K562 (cell line): ENCODE data around the gene HIVEP1. TPM values are rescaled to one million over a fixed set of nuclear protein-coding genes. Genes with fewer than 3 reads are reported as not detected.

Source experiments
- CHCHD3 ChIP-seq: fragments of 250-450 bp; sonication (Bioruptor Pico); IDR thresholded peaks from 2 replicates; pipeline ENCODE4 v2.1.2; 2022; ENCODE audit warnings: mild to moderate bottlenecking
- CHD7 ChIP-seq: fragments of 200-600 bp; sonication (generic); IDR thresholded peaks from one replicate; pipeline ENCODE4 v1.6.1; 2012; ENCODE audit warnings: mild to moderate bottlenecking, low read depth, low read length, inconsistent platforms
- COPS2 ChIP-seq: fragments of 450-650 bp; conservative IDR thresholded peaks from 2 replicates; pipeline ENCODE4 v1.6.1; 2016; ENCODE audit warnings: mild to moderate bottlenecking, moderate library complexity
- CREB1 ChIP-seq, 2 experiments: sonication (generic) in 1 of 2; formaldehyde crosslinking in 1 of 2; IDR thresholded peaks; 2 replicates each; pipeline versions ENCODE4 v1.6.1 to v1.8.0; 2012 to 2022; ENCODE audit warnings: inconsistent platforms in 1 of 2, mild to moderate bottlenecking in 1 of 2, missing genetic modification reagents in 1 of 2, moderate library complexity in 1 of 2
- MED1 ChIP-seq: sonication (generic); formaldehyde crosslinking; IDR thresholded peaks from 2 replicates; pipeline ENCODE4 v1.8.1; 2023; ENCODE audit warnings: missing genetic modification reagents, borderline replicate concordance
- MEIS2 ChIP-seq: fragments of 450-650 bp; IDR thresholded peaks from 2 replicates; pipeline ENCODE4 v1.6.1; 2014; ENCODE audit warnings: mild to moderate bottlenecking; ENCODE audit not compliant: partially characterized antibody
- PHF8 ChIP-seq: fragments of 200-600 bp; sonication (generic); IDR thresholded peaks from 2 replicates; pipeline ENCODE4 v1.6.1; 2012; ENCODE audit warnings: mixed run types, mild to moderate bottlenecking, inconsistent platforms, low read length, moderate library complexity, borderline replicate concordance
- POLR2A ChIP-seq: fragments of 450-650 bp; conservative IDR thresholded peaks from 2 replicates; pipeline ENCODE4 v1.6.1; 2016
- PYGO2 ChIP-seq: fragments of 450-650 bp; IDR thresholded peaks from 2 replicates; pipeline ENCODE4 v1.6.1; 2016; ENCODE audit warnings: mild to moderate bottlenecking, missing genetic modification characterization, moderate library complexity, missing compliant biosample characterization
- RBFOX2 ChIP-seq: fragments of 200-400 bp; formaldehyde crosslinking; IDR thresholded peaks from 2 replicates; pipeline ENCODE4 v1.6.1; 2017; ENCODE audit warnings: low read depth, mild to moderate bottlenecking, low read length, moderate library complexity
- RNF219 ChIP-seq: fragments of 250-450 bp; sonication (Bioruptor Pico); IDR thresholded peaks from 2 replicates; pipeline ENCODE4 v1.5.0; 2022; ENCODE audit warnings: mild to moderate bottlenecking
- SAP30 ChIP-seq: fragments of 200-600 bp; sonication (generic); IDR thresholded peaks from 2 replicates; pipeline ENCODE4 v1.6.1; 2012; ENCODE audit warnings: borderline replicate concordance, low read depth, mild to moderate bottlenecking, moderate library complexity, low read length, control low read depth, inconsistent platforms; ENCODE audit not compliant: insufficient read depth, poor library complexity, severe bottlenecking
- SIN3A ChIP-seq, 2 experiments: fragments of 150-350 bp in 1 of 2; IDR thresholded peaks; 2 replicates each; pipeline ENCODE4 v1.6.1; 2011 to 2016; ENCODE audit warnings: borderline replicate concordance in 2 of 2, low read depth in 2 of 2, low read length in 2 of 2, mild to moderate bottlenecking in 2 of 2, moderate library complexity in 2 of 2; ENCODE audit not compliant: control insufficient read depth in 1 of 2
- TEAD4 ChIP-seq, 2 experiments: sonication (generic) in 1 of 2; formaldehyde crosslinking in 1 of 2; IDR thresholded peaks; 2 replicates each; pipeline versions ENCODE4 v1.6.1 to v1.8.0; 2012 to 2022; ENCODE audit warnings: borderline replicate concordance in 1 of 2, inconsistent platforms in 1 of 2, low read length in 1 of 2, mild to moderate bottlenecking in 1 of 2, missing genetic modification reagents in 1 of 2
- polyA plus RNA-seq, 8 experiments: library from polyadenylated mRNA; depleted of rRNA in 4 of 8; stranded (reverse) in 5 of 8; unstranded in 3 of 8; fragments of >200 nt; fragmentation: Nextera tagmentation in 2 of 8; fragmentation: Illumina TruSeq in 1 of 8; extraction: Ambion mirVana in 2 of 8; extraction: Trizol in 1 of 8; gene quantifications; 2 replicates each; pipeline versions ENCODE4 v1.2.1 to v1.2.3, GENCODE V29; 2011 to 2014; ENCODE audit warnings: inconsistent platforms in 1 of 8, missing spikeins in 1 of 8
- total RNA-seq, 7 experiments: library from RNA; depleted of rRNA in 6 of 7; stranded (reverse); fragments of >200 nt in 6 of 7; fragmentation: Illumina TruSeq in 2 of 7; extraction: Trizol in 2 of 7; gene quantifications; 2 replicates each; pipeline versions ENCODE4 v1.2.1 to v1.2.3, GENCODE V29; 2011 to 2021; ENCODE audit warnings: low replicate concordance in 1 of 7

HIVEP1 gene
- total and polyA plus RNA-seq, 9 of the 15 experiments (the other 6 are each of a cell fraction or from before 2014, with no cell fraction given) = 6.0 to 33.3 (median 21.7) TPM

GRCh38 chr6:12012038-12012557 lies at the start of gene HIVEP1 (continued):
- TF ChIP-seq RNF219 (CRISPR knock-in tag) = no peak
- peak; percentile 39; the same call in 1 of the 2 replicates for TF ChIP-seq PHF8
- TF ChIP-seq MEIS2 = no peak
- no peak for TF ChIP-seq CHCHD3 (CRISPR knock-in tag)
- TF ChIP-seq PYGO2 (tag) = no peak
- TF ChIP-seq RBFOX2 = peak; percentile 71
- no peak for TF ChIP-seq MED1 (CRISPR knock-in tag)
- peak; percentile 30 for TF ChIP-seq SAP30
- TF ChIP-seq CREB1 (IDR thresholded peaks at IDR 0.05) = no peak
- TF ChIP-seq CREB1 (CRISPR knock-in tag; IDR thresholded peaks at IDR 0.05) = no peak
- no peak for TF ChIP-seq POLR2A
- TF ChIP-seq SIN3A (IDR thresholded peaks at IDR 0.05; ENCODE audit: borderline replicate concordance in 2 of 2, control insufficient read depth in 1 of 2, low read depth in 2 of 2, low read length in 2 of 2) = peak in 1 of 2 experiments; percentile 74; a peak in 1 of 4 replicates
- no peak for TF ChIP-seq TEAD4 (IDR thresholded peaks at IDR 0.05; ENCODE audit: low read length)
- TF ChIP-seq TEAD4 (CRISPR knock-in tag; IDR thresholded peaks at IDR 0.05; ENCODE audit: borderline replicate concordance) = no peak
- TF ChIP-seq COPS2 = no peak
- TF ChIP-seq CHD7 = no peak
